K562 (cell line): ENCODE data around the gene GATA1. TPM values are rescaled to one million over a fixed set of nuclear protein-coding genes. Genes with fewer than 3 reads are reported as not detected.

Source experiments
- CTCF ChIP-seq, 3 experiments: IDR thresholded peaks in 2 of 3; conservative IDR thresholded peaks in 1 of 3; 2 replicates each; pipeline ENCODE4 v1.5.1; 2011 to 2012; ENCODE audit warnings: low read length in 3 of 3, mild to moderate bottlenecking in 3 of 3, control low read depth in 2 of 3, improper control_type of control experiment in 1 of 3, inconsistent platforms in 1 of 3, low read depth in 1 of 3, mixed read lengths in 1 of 3, moderate library complexity in 1 of 3; ENCODE audit not compliant: insufficient read depth in 2 of 3
- E2F8 ChIP-seq: fragments of 450-650 bp; IDR thresholded peaks from 2 replicates; pipeline ENCODE4 v1.7.1; 2018; ENCODE audit warnings: mild to moderate bottlenecking, low read depth; ENCODE audit not compliant: partially characterized antibody
- GTF3C2 ChIP-seq: IDR thresholded peaks from 3 replicates; pipeline ENCODE4 v1.6.1; 2011; ENCODE audit warnings: borderline replicate concordance, mild to moderate bottlenecking, moderate library complexity; ENCODE audit not compliant: insufficient read length; ENCODE audit errors: extremely low read depth
- HNRNPK ChIP-seq: fragments of 200-400 bp; formaldehyde crosslinking; IDR thresholded peaks from one replicate; pipeline ENCODE4 v1.6.1; 2018; ENCODE audit warnings: mild to moderate bottlenecking, low read depth, low read length; ENCODE audit not compliant: poor library complexity, severe bottlenecking
- MED1 ChIP-seq: sonication (generic); formaldehyde crosslinking; IDR thresholded peaks from 2 replicates; pipeline ENCODE4 v1.8.1; 2023; ENCODE audit warnings: missing genetic modification reagents, borderline replicate concordance
- NUFIP1 ChIP-seq: fragments of 450-650 bp; IDR thresholded peaks from 2 replicates; pipeline ENCODE4 v1.6.1; 2018; ENCODE audit not compliant: partially characterized antibody
- polyA plus RNA-seq, 8 experiments: library from polyadenylated mRNA; depleted of rRNA in 4 of 8; stranded (reverse) in 5 of 8; unstranded in 3 of 8; fragments of >200 nt; fragmentation: Nextera tagmentation in 2 of 8; fragmentation: Illumina TruSeq in 1 of 8; extraction: Ambion mirVana in 2 of 8; extraction: Trizol in 1 of 8; gene quantifications; 2 replicates each; pipeline versions ENCODE4 v1.2.1 to v1.2.3, GENCODE V29; 2011 to 2014; ENCODE audit warnings: inconsistent platforms in 1 of 8, missing spikeins in 1 of 8
- total RNA-seq, 7 experiments: library from RNA; depleted of rRNA in 6 of 7; stranded (reverse); fragments of >200 nt in 6 of 7; fragmentation: Illumina TruSeq in 2 of 7; extraction: Trizol in 2 of 7; gene quantifications; 2 replicates each; pipeline versions ENCODE4 v1.2.1 to v1.2.3, GENCODE V29; 2011 to 2021; ENCODE audit warnings: low replicate concordance in 1 of 7

Gene GATA1
- total and polyA plus RNA-seq, 9 of the 15 experiments (the other 6 are each of a cell fraction or from before 2014, with no cell fraction given), result 11.9 to 291 (median 116) TPM

GRCh38 chrX:48747415-48748016 lies 38.9 kb upstream of the GATA1 start (continued):
- TF ChIP-seq GTF3C2 (no peak), CTCF (IDR thresholded peaks at IDR 0.05 in 2 of 3, conservative IDR thresholded peaks at IDR 0.05 in 1 of 3; ENCODE audit: insufficient read depth in 2 of 3, low read depth in 1 of 3, low read length in 3 of 3) (no peak), MED1 (no peak), NUFIP1 (no peak), E2F8 (no peak), HNRNPK (no peak)
